ENCODE results near the gene KCNC1.

- no peak for TF ChIP-seq CTCF (conservative IDR thresholded peaks at IDR 0.05 in 1 of 2, IDR thresholded peaks at IDR 0.05 in 1 of 2; ENCODE audit: low read depth in 1 of 2, low read length in 2 of 2)
- TF ChIP-seq EZH2 (IDR thresholded peaks at IDR 0.05; ENCODE audit: low read length, missing control alignments) = peak; percentile 46
Measured at GRCh38 chr11:17721242-17721999, 13.2 kb upstream of the KCNC1 start.
